H1 (cell line): ENCODE results near the gene LY6G6F.

Experiments
- CEBPB ChIP-seq: IDR thresholded peaks from 2 replicates; pipeline ENCODE4 v1.6.1; 2012; ENCODE audit warnings: low read depth, low read length
- CTCF ChIP-seq, 3 experiments: IDR thresholded peaks; 1 replicate in 2 of 3; 2 replicates in 1 of 3; pipeline versions ENCODE4 v1.5.1 to v1.6.1; 2011; ENCODE audit warnings: low read length in 3 of 3, mild to moderate bottlenecking in 3 of 3, inconsistent platforms in 2 of 3, low read depth in 1 of 3, moderate library complexity in 1 of 3; ENCODE audit not compliant: insufficient read depth in 1 of 3; ENCODE audit errors: control extremely low read depth in 1 of 3
- MAFK ChIP-seq: IDR thresholded peaks from 2 replicates; pipeline ENCODE4 v1.6.1; 2012; ENCODE audit warnings: low read depth, mild to moderate bottlenecking, improper control_type of control experiment, low read length
- POLR2A ChIP-seq, 2 experiments: IDR thresholded peaks; 1 replicate in 1 of 2; 2 replicates in 1 of 2; pipeline ENCODE4 v1.6.1; 2011; ENCODE audit warnings: low read depth in 2 of 2, low read length in 2 of 2, mild to moderate bottlenecking in 2 of 2; ENCODE audit errors: control extremely low read depth in 1 of 2
- POLR2AphosphoS5 ChIP-seq: IDR thresholded peaks from 2 replicates; pipeline ENCODE4 v1.6.1; 2011; ENCODE audit warnings: low read depth, low read length
- RFX5 ChIP-seq: IDR thresholded peaks from 2 replicates; pipeline ENCODE4 v1.6.1; 2011; ENCODE audit warnings: low read depth, low read length, improper control_type of control experiment, borderline replicate concordance
- RNF2 ChIP-seq: fragments of 200-900, 300-1000 bp; sonication (generic); IDR thresholded peaks from 2 replicates; pipeline ENCODE4 v1.7.1; 2016; ENCODE audit warnings: borderline replicate concordance, low read depth, mild to moderate bottlenecking, antibody characterized with exemption, low read length; ENCODE audit not compliant: poor library complexity, severe bottlenecking; ENCODE audit errors: missing control alignments
- RXRA ChIP-seq: IDR thresholded peaks from 2 replicates; pipeline ENCODE4 v1.6.1; 2011; ENCODE audit warnings: low read depth, mild to moderate bottlenecking, low read length, moderate library complexity; ENCODE audit not compliant: insufficient read depth
- SP1 ChIP-seq: IDR thresholded peaks from 2 replicates; pipeline ENCODE4 v1.6.1; 2011; ENCODE audit warnings: low read depth, low read length
- SUZ12 ChIP-seq: fragments of 200-600 bp; sonication (generic); IDR thresholded peaks from 2 replicates; pipeline ENCODE4 v1.6.1; 2012; ENCODE audit warnings: mild to moderate bottlenecking, inconsistent platforms, low read length, moderate library complexity, mixed read lengths
- TBP ChIP-seq: IDR thresholded peaks from 2 replicates; pipeline ENCODE4 v1.6.1; 2011; ENCODE audit warnings: low read depth, low read length, improper control_type of control experiment
- TCF12 ChIP-seq: IDR thresholded peaks from 2 replicates; pipeline ENCODE4 v1.6.1; 2011; ENCODE audit warnings: low read depth, mild to moderate bottlenecking, low read length
- USF2 ChIP-seq: IDR thresholded peaks from 2 replicates; pipeline ENCODE4 v1.6.1; 2011; ENCODE audit warnings: low read length, improper control_type of control experiment

- TF ChIP-seq MAFK (no peak), CTCF (IDR thresholded peaks at IDR 0.05; ENCODE audit: control extremely low read depth in 1 of 3, insufficient read depth in 1 of 3, low read depth in 1 of 3, low read length in 3 of 3) (no peak), USF2 (no peak), TBP (no peak), POLR2AphosphoS5 (no peak), RXRA (no peak), SUZ12 (no peak), CEBPB (no peak), RNF2 (no peak), RFX5 (no peak), POLR2A (IDR thresholded peaks at IDR 0.05; ENCODE audit: control extremely low read depth in 1 of 2, low read depth in 2 of 2, low read length in 2 of 2) (no peak; a peak in 1 of 3 replicates), SP1 (no peak), TCF12 (no peak)
Measured at GRCh38 chr6:31734247-31734820, 27.7 kb downstream of the LY6G6F start.
